ENCODE results near the gene RAB3D. TPM values are rescaled to one million over a fixed set of nuclear protein-coding genes. Genes with fewer than 3 reads are reported as not detected.

Gene RAB3D
- total and polyA plus RNA-seq, 2 experiments from 2014 or later, result 3.8 to 21.2 TPM

DNA sequence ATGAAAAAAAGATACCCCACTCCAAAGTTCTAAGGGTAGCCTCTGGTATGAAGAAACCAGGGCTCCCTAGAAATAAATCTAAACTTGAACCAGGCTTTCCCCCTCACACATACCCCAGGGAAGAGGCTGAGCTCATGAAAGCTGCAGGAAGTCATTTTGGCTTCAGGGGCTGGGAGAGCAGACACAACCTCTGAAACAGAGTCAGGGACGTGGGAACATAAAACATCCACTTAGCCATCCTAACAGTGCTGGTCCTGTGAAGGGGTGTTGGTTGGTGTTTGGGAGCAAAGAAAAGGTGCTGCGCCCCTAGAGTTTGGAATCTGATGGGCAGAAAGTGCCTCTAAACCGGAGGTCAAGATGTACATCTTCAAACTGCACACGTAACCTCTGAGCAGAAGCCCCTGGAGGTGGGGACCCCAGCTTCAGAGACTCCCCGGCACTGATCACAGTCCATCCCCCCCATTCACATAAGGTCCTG is 15.8 kb downstream of the RAB3D start:
- Mint-ChIP-seq H3K27ac (no peak overlapping the region; the same call in 1 of the 2 replicates), H3K9me3 (no peaks in the 10 kb centered on the region), H3K27me3 (ENCODE audit: insufficient read depth, low read depth, poor library complexity) (peaks cover 10% of the 10 kb centered on the region), H3K4me1 (peaks cover 15% of the 10 kb centered on the region), H3K4me3 (no peak overlapping the region), H3K36me3 (ENCODE audit: low read depth) (no peaks in the 10 kb centered on the region; the same call in 2 of the 3 replicates)
- DNase-seq (ENCODE audit: low spot score) (peak; percentile 57), ATAC-seq (peak; percentile 54)
- Histone ChIP-seq H3K27ac (ENCODE audit: low read depth) (no peak overlapping the region), H3K36me3 (ENCODE audit: insufficient read depth) (no peaks in the 10 kb centered on the region), H2AFZ (no peak overlapping the region), H3K4me3 (no peak overlapping the region), H3K4me1 (ENCODE audit: insufficient read depth) (no peaks in the 10 kb centered on the region; the same call in 1 of the 2 replicates), H3K27me3 (ENCODE audit: insufficient read depth) (no peaks in the 10 kb centered on the region), H3K9me2 (ENCODE audit: insufficient read depth) (no peaks in the 10 kb centered on the region), H3F3A (replicated peaks; ENCODE audit: low read depth) (no peaks in the 10 kb centered on the region; the same call in 1 of the 2 replicates), H3K4me2 (no peak overlapping the region), H4K20me1 (replicated peaks; ENCODE audit: insufficient read depth) (no peaks in the 10 kb centered on the region), H3K79me2 (replicated peaks; ENCODE audit: insufficient read depth) (no peaks in the 10 kb centered on the region)
- no peak for TF ChIP-seq REST (IDR thresholded peaks at IDR 0.05; ENCODE audit: unreplicated experiment)
- TF ChIP-seq, protein P1, sequence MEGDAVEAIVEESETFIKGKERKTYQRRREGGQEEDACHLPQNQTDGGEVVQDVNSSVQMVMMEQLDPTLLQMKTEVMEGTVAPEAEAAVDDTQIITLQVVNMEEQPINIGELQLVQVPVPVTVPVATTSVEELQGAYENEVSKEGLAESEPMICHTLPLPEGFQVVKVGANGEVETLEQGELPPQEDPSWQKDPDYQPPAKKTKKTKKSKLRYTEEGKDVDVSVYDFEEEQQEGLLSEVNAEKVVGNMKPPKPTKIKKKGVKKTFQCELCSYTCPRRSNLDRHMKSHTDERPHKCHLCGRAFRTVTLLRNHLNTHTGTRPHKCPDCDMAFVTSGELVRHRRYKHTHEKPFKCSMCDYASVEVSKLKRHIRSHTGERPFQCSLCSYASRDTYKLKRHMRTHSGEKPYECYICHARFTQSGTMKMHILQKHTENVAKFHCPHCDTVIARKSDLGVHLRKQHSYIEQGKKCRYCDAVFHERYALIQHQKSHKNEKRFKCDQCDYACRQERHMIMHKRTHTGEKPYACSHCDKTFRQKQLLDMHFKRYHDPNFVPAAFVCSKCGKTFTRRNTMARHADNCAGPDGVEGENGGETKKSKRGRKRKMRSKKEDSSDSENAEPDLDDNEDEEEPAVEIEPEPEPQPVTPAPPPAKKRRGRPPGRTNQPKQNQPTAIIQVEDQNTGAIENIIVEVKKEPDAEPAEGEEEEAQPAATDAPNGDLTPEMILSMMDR (conservative IDR thresholded peaks at IDR 0.05; ENCODE audit: low read depth in 2 of 2), result peak; percentile 36 to 44
- TF ChIP-seq EZH2phosphoT487 (IDR thresholded peaks at IDR 0.05; ENCODE audit: unreplicated experiment), result no peak

DNA sequence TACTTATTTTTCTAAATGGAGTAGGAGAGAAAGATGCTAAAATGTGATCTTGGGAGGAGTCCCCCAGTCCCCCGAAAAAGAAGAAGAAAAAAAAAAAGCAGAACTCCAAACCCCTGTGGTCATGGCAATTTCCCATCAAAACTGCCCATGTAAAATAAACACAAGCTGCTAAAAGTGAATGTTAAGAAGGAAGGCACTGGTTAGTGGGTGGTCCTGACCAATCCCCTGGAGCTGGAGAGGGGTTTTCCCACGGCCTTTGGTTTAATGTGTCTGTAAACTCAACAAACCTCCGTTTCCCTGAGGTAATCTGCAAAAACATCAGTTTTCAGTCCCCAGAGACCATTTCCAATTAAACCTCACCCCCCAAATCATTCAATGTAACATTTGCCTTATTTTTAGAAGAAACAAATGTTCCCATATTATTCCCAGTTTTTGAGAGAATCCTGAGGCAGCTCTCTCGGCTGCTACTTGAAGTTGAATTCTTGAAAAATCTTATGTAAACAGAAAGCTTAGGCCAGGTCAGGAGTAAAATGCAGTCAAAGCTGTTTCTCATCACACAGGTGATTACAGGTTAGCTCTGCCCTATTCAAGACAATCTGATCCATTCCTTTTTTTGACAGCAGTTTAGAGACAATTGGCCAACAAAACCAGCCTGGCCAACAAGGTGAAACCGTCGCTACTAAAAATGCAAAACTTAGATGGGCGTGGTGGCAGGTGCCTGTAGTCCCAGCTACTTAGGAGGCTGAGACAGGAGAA is 17.0 kb downstream of the RAB3D start:
- no peaks in the 10 kb centered on the region for H4K20me1 ChIP-seq (replicated peaks; ENCODE audit: insufficient read depth)
- H3F3A ChIP-seq (replicated peaks; ENCODE audit: low read depth), result no peaks in the 10 kb centered on the region; the same call in 1 of the 2 replicates
- H3K4me2 ChIP-seq, result no peak overlapping the region
- no peak overlapping the region for H3K27ac Mint-ChIP-seq
- no peaks in the 10 kb centered on the region for H3K9me2 ChIP-seq (ENCODE audit: insufficient read depth)
- H3K4me3 Mint-ChIP-seq, result no peak overlapping the region
- no peak overlapping the region for H3K4me3 ChIP-seq
- 0 out of 2 replicates have a peak overlapping the region, but pooled peaks have one; percentile 27 for H3K27ac ChIP-seq (ENCODE audit: low read depth)
- H3K36me3 Mint-ChIP-seq (ENCODE audit: low read depth), result no peaks in the 10 kb centered on the region; the same call in 2 of the 3 replicates
- H3K9me3 Mint-ChIP-seq, result no peaks in the 10 kb centered on the region
- H3K4me1 Mint-ChIP-seq, result peaks cover 15% of the 10 kb centered on the region
- peaks cover 10% of the 10 kb centered on the region for H3K27me3 Mint-ChIP-seq (ENCODE audit: insufficient read depth, low read depth, poor library complexity)
- no peak overlapping the region for H2AFZ ChIP-seq
- no peaks in the 10 kb centered on the region for H3K36me3 ChIP-seq (ENCODE audit: insufficient read depth)
- no peaks in the 10 kb centered on the region for H3K79me2 ChIP-seq (replicated peaks; ENCODE audit: insufficient read depth)
- no peaks in the 10 kb centered on the region; the same call in 1 of the 2 replicates for H3K4me1 ChIP-seq (ENCODE audit: insufficient read depth)
- ATAC-seq (no peak), DNase-seq (ENCODE audit: low spot score) (no peak)
- H3K27me3 ChIP-seq (ENCODE audit: insufficient read depth), result no peaks in the 10 kb centered on the region
- TF ChIP-seq, protein P1 (conservative IDR thresholded peaks at IDR 0.05; ENCODE audit: low read depth in 2 of 2), result no peak
- TF ChIP-seq STAT1 (IDR thresholded peaks at IDR 0.05; ENCODE audit: unreplicated experiment) (no peak), POLR2AphosphoS5 (IDR thresholded peaks at IDR 0.05; ENCODE audit: low read depth) (no peak), NANOG (IDR thresholded peaks at IDR 0.05; ENCODE audit: borderline replicate concordance) (no peak), ZNF114 (CRISPR knock-in tag; IDR thresholded peaks at IDR 0.05) (no peak)
- TF ChIP-seq, protein P2, sequence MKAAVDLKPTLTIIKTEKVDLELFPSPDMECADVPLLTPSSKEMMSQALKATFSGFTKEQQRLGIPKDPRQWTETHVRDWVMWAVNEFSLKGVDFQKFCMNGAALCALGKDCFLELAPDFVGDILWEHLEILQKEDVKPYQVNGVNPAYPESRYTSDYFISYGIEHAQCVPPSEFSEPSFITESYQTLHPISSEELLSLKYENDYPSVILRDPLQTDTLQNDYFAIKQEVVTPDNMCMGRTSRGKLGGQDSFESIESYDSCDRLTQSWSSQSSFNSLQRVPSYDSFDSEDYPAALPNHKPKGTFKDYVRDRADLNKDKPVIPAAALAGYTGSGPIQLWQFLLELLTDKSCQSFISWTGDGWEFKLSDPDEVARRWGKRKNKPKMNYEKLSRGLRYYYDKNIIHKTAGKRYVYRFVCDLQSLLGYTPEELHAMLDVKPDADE (IDR thresholded peaks at IDR 0.05), result no peak
